Stimulated activated CD8-positive, alpha-beta memory T cell treated with anti-CD3 and anti-CD28 coated beads, Interleukin-12 subunit alpha, Interleukin-12 subunit beta, amount 100 ng/mL, for 24 hours (primary cell): Measurements from ENCODE around the gene MTCL1.

Experiments used
- DNase-seq: peaks from one replicate; pipeline ENCODE4 v3.0.0-alpha.2; 2020; ENCODE audit errors: extremely low read depth

MTCL1 gene

GRCh38 chr18:8833480-8833879, 128.1 kb downstream of the MTCL1 start:
- no peak for DNase-seq

- no peak for DNase-seq
These were observed 129.5 kb downstream of the MTCL1 start for GRCh38 chr18:8834881-8835280.

- no peak for DNase-seq
These were observed 130.2 kb downstream of the MTCL1 start for GRCh38 chr18:8835521-8835953.

- no peak for DNase-seq
These were observed 133.9 kb downstream of the MTCL1 start for GRCh38 chr18:8839281-8839680.

GRCh38 chr18:8841781-8842485, 136.6 kb downstream of the MTCL1 start:
- no peak for DNase-seq

GRCh38 chr18:8842506-8842905, 137.2 kb downstream of the MTCL1 start:
- no peak for DNase-seq

- no peak for DNase-seq
These were observed 137.6 kb downstream of the MTCL1 start for GRCh38 chr18:8843005-8843404.

GRCh38 chr18:8844721-8845148, 139.4 kb downstream of the MTCL1 start:
- DNase-seq = no peak

GRCh38 chr18:8845506-8845905, 140.2 kb downstream of the MTCL1 start:
- no peak for DNase-seq

GRCh38 chr18:8847066-8847755, 141.9 kb downstream of the MTCL1 start:
- DNase-seq = no peak

- no peak for DNase-seq
These were observed 142.5 kb downstream of the MTCL1 start for GRCh38 chr18:8847900-8848299.

- no peak for DNase-seq
These were observed 143.2 kb downstream of the MTCL1 start for GRCh38 chr18:8848541-8848940.

- DNase-seq = no peak
These were observed 144.3 kb downstream of the MTCL1 start for GRCh38 chr18:8849696-8850095.

- DNase-seq = no peak
These were observed 146.3 kb downstream of the MTCL1 start for GRCh38 chr18:8851659-8852058.

GRCh38 chr18:8854550-8854949, 149.2 kb downstream of the MTCL1 start:
- DNase-seq = no peak

GRCh38 chr18:8854962-8855361, 149.6 kb downstream of the MTCL1 start:
- no peak for DNase-seq

GRCh38 chr18:8856212-8856611, 150.9 kb downstream of the MTCL1 start:
- DNase-seq = no peak

- DNase-seq = no peak
These were observed 151.5 kb downstream of the MTCL1 start for GRCh38 chr18:8856769-8857393.

- DNase-seq = no peak
These were observed 152.4 kb downstream of the MTCL1 start for GRCh38 chr18:8857806-8858205.

- no peak for DNase-seq
These were observed 153.6 kb downstream of the MTCL1 start for GRCh38 chr18:8858888-8859511.

- DNase-seq = no peak
These were observed 155.7 kb downstream of the MTCL1 start for GRCh38 chr18:8860845-8861642.

- DNase-seq = no peak
These were observed 158.1 kb downstream of the MTCL1 start for GRCh38 chr18:8863427-8863826.
